HG03025 (cell line): ENCODE results near the gene TRIM59.

Experiments
- ATAC-seq: cut with Tn5 transposase; IDR thresholded peaks from one replicate; pipeline ENCODE4 v1.9.1; 2021; ENCODE audit warnings: mild to moderate bottlenecking, moderate library complexity; ENCODE audit not compliant: unreplicated experiment, low FRiP score

TRIM59 gene

GRCh38 chr3:160449636-160450598 lies at the start of gene TRIM59:
Gene TRIM59 (minus strand): TSS chr3:160449786. CDS start chr3:160439183, 10,603 bp downstream.
- ATAC-seq, result peak; percentile 92

GRCh38 chr3:160498202-160498601 lies 48.6 kb upstream of the TRIM59 start:
- no peak for ATAC-seq

GRCh38 chr3:160490166-160490565 lies 40.6 kb upstream of the TRIM59 start:
- ATAC-seq, result no peak

GRCh38 chr3:160486459-160486869 lies 36.9 kb upstream of the TRIM59 start:
- ATAC-seq, result no peak

GRCh38 chr3:160482796-160483195 lies 33.2 kb upstream of the TRIM59 start:
- ATAC-seq, result no peak

GRCh38 chr3:160481856-160482255 lies 32.3 kb upstream of the TRIM59 start:
- no peak for ATAC-seq

GRCh38 chr3:160480931-160481330 lies 31.3 kb upstream of the TRIM59 start:
- no peak for ATAC-seq

- ATAC-seq, result no peak
These were observed 29.8 kb upstream of the TRIM59 start for GRCh38 chr3:160479376-160479775.

- ATAC-seq, result no peak
These were observed 28.8 kb upstream of the TRIM59 start for GRCh38 chr3:160478338-160478737.

- no peak for ATAC-seq
These were observed 28.2 kb upstream of the TRIM59 start for GRCh38 chr3:160477750-160478149.

- no peak for ATAC-seq
These were observed 26.3 kb upstream of the TRIM59 start for GRCh38 chr3:160475884-160476283.

GRCh38 chr3:160475153-160475552 lies 25.6 kb upstream of the TRIM59 start:
- ATAC-seq, result no peak

GRCh38 chr3:160474416-160474838 lies 24.8 kb upstream of the TRIM59 start:
- no peak for ATAC-seq

- ATAC-seq, result no peak
These were observed 24.4 kb upstream of the TRIM59 start for GRCh38 chr3:160473978-160474377.

GRCh38 chr3:160473221-160473620 lies 23.6 kb upstream of the TRIM59 start:
- ATAC-seq, result no peak

- no peak for ATAC-seq
These were observed 22.8 kb upstream of the TRIM59 start for GRCh38 chr3:160472344-160472743.

GRCh38 chr3:160471892-160472291 lies 22.3 kb upstream of the TRIM59 start:
- no peak for ATAC-seq

GRCh38 chr3:160470181-160470580 lies 20.6 kb upstream of the TRIM59 start:
- no peak for ATAC-seq

GRCh38 chr3:160464971-160465370 lies 15.4 kb upstream of the TRIM59 start:
- no peak for ATAC-seq

GRCh38 chr3:160464321-160464720 lies 14.7 kb upstream of the TRIM59 start:
- no peak for ATAC-seq

GRCh38 chr3:160460033-160460432 lies 10.4 kb upstream of the TRIM59 start:
- ATAC-seq, result no peak

- ATAC-seq, result no peak
These were observed 9.9 kb upstream of the TRIM59 start for GRCh38 chr3:160459450-160459970.
